ENCODE results near the gene HOXA13. TPM values are rescaled to one million over a fixed set of nuclear protein-coding genes. Genes with fewer than 3 reads are reported as not detected.

HOXA13 gene
- total RNA-seq, 1 donor from 2014 or later: not detected

GRCh38 chr7:27173956-27174873 lies 25.7 kb downstream of the HOXA13 start, which contains the start of gene HOXA10:
HOXA10 (minus strand) TSS chr7:27174320; CDS start chr7:27174306, 14 bp downstream.
- DNase-seq (ENCODE audit: low read depth): no peak
- TF ChIP-seq, protein P1, sequence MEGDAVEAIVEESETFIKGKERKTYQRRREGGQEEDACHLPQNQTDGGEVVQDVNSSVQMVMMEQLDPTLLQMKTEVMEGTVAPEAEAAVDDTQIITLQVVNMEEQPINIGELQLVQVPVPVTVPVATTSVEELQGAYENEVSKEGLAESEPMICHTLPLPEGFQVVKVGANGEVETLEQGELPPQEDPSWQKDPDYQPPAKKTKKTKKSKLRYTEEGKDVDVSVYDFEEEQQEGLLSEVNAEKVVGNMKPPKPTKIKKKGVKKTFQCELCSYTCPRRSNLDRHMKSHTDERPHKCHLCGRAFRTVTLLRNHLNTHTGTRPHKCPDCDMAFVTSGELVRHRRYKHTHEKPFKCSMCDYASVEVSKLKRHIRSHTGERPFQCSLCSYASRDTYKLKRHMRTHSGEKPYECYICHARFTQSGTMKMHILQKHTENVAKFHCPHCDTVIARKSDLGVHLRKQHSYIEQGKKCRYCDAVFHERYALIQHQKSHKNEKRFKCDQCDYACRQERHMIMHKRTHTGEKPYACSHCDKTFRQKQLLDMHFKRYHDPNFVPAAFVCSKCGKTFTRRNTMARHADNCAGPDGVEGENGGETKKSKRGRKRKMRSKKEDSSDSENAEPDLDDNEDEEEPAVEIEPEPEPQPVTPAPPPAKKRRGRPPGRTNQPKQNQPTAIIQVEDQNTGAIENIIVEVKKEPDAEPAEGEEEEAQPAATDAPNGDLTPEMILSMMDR (conservative IDR thresholded peaks at IDR 0.05; ENCODE audit: low read depth, low read length): no peak
- H3K4me3 ChIP-seq (ENCODE audit: low read depth, low read length): peak within 1 kb of the TSS; percentile 74

DNA sequence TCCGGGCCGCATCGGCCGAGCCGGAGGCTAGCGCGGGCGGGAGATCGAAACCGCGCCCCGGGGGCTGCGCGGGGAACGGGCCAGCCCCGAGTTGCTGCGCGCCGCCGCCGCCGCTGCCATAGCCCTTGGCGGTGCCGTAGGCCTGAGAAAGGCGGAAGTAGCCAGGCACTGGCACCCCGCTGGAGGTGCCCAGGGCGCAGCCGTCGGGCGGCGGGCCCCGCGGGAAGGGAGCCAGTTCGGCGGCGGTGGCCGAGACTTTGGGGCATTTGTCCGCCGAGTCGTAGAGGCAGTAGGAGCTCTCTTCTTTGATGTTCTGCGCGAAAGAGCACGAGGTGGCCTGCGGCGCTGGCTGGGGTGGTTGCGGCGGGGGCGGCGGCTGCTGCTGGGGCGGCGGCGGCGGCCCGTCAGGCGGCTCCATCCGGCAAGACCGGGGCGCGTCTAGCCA lies 26.4 kb downstream of the HOXA13 start:
- TF ChIP-seq, protein P1 (conservative IDR thresholded peaks at IDR 0.05; ENCODE audit: low read depth, low read length): no peak
- peak overlapping the region; percentile 74 for H3K4me3 ChIP-seq (ENCODE audit: low read depth, low read length)

DNA sequence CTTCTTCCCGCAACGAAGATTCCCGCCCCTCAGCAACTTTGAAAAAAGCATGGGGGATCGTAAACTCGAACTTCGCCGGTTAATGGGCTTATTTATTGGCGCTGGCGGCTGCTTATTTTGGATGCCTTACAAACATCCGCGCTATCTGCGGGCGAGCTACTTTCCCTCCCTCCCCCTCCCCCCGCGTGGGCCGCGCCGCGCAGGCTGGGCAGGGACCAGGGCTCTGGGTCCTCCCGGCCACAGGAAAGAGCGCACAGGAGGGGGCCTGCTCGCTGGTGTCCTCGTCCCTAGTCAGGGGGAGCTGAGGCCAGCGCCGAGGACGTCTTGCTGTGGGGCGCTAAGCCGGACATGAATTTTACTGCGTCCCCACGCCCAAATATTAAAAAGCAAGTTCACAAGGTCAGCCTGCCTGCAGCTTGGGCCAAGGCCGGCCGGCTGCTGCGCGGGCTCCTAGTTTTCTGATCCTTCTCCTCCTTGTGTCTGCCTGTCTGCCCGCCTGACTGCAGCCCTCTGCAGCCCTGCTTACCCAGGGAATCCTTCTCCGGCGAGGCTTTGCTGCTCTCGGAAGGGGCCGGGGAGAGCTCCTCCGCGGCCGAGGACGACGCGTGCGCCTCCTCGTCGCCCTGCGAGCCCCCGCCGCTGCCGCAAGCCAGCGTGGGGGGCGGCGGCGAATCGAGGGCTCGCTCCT lies 26.9 kb downstream of the HOXA13 start:
- no peak for DNase-seq (ENCODE audit: low read depth)
- H3K4me3 ChIP-seq (ENCODE audit: low read depth, low read length): peak overlapping the region; percentile 74
- TF ChIP-seq, protein P1 (conservative IDR thresholded peaks at IDR 0.05; ENCODE audit: low read depth, low read length): no peak

More for the DNA sequence above, 26.4 kb downstream of the HOXA13 start:
- no peak for DNase-seq (ENCODE audit: low read depth)

DNA sequence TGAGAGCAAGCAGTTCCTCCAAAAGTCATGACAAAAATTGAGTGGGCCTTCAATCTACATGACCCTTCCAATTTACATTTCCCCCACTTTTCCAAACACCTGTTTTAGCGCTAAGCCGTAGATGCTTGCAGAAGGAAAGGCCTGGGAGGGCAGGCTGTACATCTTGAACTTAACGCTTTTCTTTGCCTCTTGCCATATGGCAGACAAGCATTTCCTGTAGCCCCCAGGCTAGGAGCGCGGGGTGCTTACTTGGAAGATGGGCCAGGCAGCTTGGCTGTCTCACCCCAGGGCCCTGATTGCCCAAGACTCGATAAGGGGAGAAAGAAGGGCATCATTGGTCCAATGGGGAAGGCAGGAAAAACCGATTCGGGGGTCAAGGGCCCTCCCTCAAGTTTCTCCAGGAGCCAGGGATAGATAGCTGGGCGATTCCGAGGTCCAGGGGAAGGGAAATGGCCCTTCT lies 27.5 kb downstream of the HOXA13 start:
- TF ChIP-seq, protein P1 (conservative IDR thresholded peaks at IDR 0.05; ENCODE audit: low read depth, low read length): no peak
- DNase-seq (ENCODE audit: low read depth): no peak
- H3K4me3 ChIP-seq (ENCODE audit: low read depth, low read length): peak overlapping the region; percentile 74

DNA sequence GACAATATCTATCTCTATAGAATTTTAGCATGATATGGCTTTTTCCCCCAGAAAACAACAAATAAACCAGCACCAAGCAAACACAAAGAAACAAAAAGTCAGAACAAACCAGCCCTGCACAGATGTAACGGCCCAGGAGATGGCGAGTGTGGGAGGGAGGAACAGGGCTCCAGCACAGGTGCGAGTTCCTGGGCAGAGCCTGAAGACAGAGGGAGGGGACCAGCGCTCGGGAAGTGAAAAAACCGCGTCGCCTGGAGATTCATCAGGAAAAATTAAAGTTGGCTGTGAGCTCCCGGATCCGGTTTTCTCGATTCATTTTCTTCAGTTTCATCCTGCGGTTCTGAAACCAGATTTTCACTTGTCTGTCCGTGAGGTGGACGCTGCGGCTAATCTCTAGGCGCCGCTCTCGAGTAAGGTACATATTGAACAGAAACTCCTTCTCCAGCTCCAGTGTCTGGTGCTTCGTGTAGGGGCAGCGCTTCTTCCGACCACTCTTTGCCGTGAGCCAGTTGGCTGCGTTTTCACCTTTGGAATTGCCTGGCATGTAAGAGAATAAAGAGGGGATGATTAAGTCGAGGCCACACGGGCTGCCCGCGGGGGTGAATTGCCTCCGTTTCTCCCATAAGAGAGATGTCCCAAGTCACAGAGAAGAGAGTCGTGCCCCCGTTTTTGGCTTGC lies 28.1 kb downstream of the HOXA13 start:
- peak overlapping the region; percentile 74 for H3K4me3 ChIP-seq (ENCODE audit: low read depth, low read length)
- DNase-seq (ENCODE audit: low read depth): no peak
- TF ChIP-seq, protein P1 (conservative IDR thresholded peaks at IDR 0.05; ENCODE audit: low read depth, low read length): no peak

GRCh38 chr7:27171325-27171636 lies 28.6 kb downstream of the HOXA13 start:
- TF ChIP-seq, protein P1 (conservative IDR thresholded peaks at IDR 0.05; ENCODE audit: low read depth, low read length): no peak
- peak overlapping the region; percentile 74 for H3K4me3 ChIP-seq (ENCODE audit: low read depth, low read length)
- DNase-seq (ENCODE audit: low read depth): no peak

Data from epithelial cell of proximal tubule (primary cell).